DND-41 (cell line): Measurements from ENCODE around the gene FGF14.

Source experiments
- EZH2 ChIP-seq: IDR thresholded peaks from 3 replicates; pipeline ENCODE4 v1.6.1; 2012; ENCODE audit warnings: borderline replicate concordance, low read depth, mild to moderate bottlenecking, moderate library complexity, low read length, inconsistent platforms; ENCODE audit not compliant: severe bottlenecking
- TF ChIP-seq, protein P1 (sequence below): IDR thresholded peaks from 2 replicates; pipeline ENCODE4 v1.5.1; 2012; ENCODE audit warnings: borderline replicate concordance, low read length, moderate library complexity, mild to moderate bottlenecking; ENCODE audit not compliant: poor library complexity, severe bottlenecking; ENCODE audit errors: extremely low read depth

DNA sequence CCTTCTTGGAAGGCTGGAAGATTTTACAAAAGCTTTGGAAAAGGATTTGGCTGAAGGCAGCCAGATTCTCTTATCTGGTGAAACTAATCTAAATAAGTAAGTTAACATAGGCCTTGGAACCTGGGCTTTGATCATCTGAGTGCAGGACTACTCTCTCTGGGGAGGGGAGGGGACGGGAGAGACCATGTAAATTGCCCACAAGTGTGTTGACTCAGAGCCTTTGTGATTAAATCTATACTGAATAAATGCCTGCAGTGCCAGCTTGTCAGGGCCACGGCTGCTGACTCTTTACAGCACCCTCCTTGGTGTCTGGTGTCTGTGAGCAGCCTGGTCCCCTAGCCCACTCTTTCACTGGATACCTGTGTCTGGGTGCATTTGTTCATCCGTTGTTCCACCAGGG, 698.0 kb downstream of the FGF14 start:
- TF ChIP-seq EZH2, result no peak
- TF ChIP-seq, protein P1, sequence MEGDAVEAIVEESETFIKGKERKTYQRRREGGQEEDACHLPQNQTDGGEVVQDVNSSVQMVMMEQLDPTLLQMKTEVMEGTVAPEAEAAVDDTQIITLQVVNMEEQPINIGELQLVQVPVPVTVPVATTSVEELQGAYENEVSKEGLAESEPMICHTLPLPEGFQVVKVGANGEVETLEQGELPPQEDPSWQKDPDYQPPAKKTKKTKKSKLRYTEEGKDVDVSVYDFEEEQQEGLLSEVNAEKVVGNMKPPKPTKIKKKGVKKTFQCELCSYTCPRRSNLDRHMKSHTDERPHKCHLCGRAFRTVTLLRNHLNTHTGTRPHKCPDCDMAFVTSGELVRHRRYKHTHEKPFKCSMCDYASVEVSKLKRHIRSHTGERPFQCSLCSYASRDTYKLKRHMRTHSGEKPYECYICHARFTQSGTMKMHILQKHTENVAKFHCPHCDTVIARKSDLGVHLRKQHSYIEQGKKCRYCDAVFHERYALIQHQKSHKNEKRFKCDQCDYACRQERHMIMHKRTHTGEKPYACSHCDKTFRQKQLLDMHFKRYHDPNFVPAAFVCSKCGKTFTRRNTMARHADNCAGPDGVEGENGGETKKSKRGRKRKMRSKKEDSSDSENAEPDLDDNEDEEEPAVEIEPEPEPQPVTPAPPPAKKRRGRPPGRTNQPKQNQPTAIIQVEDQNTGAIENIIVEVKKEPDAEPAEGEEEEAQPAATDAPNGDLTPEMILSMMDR, result no peak
